Choroid plexus epithelial cell (primary cell): ENCODE results near the gene CTPS2.

Source experiments
- DNase-seq: peaks from one replicate; pipeline ENCODE4 v3.0.0-alpha.2; 2010; ENCODE audit warnings: low read depth
- H3K4me3 ChIP-seq: 2 replicates; pipeline ENCODE4 v1.5.1; 2011; ENCODE audit warnings: low read depth, mild to moderate bottlenecking, control low read depth, low read length, moderate library complexity
- CTCF ChIP-seq: conservative IDR thresholded peaks from 2 replicates; pipeline ENCODE4 v1.5.1; 2011; ENCODE audit warnings: low read depth, mild to moderate bottlenecking, control low read depth, inconsistent platforms, low read length, moderate library complexity

CTPS2 gene

GRCh38 chrX:16711219-16711811, 1.2 kb downstream of the CTPS2 start:
- TF ChIP-seq CTCF: no peak
- peak overlapping the region; percentile 70 for H3K4me3 ChIP-seq
- no peak for DNase-seq

DNA sequence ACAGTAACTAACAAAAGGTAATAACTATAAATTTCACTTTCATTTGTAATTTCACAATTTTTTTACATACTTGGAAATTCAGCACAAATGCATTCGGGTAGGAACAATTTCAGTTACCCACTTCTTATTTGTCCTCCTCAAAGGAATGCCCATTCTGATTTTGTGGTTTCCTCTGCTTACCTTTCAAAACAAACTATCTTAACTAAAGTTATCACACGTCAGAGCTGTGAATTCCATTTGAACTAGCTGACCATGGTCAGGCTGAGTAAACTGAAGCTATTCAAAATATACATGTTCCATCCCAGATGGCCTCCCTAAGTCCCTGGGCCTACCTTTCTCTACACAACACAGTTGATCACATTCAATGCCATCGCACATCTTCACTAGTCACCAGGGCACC, 4.5 kb downstream of the CTPS2 start:
- no peak for TF ChIP-seq CTCF
- peak; percentile 41 for DNase-seq
- H3K4me3 ChIP-seq: no peak overlapping the region

DNA sequence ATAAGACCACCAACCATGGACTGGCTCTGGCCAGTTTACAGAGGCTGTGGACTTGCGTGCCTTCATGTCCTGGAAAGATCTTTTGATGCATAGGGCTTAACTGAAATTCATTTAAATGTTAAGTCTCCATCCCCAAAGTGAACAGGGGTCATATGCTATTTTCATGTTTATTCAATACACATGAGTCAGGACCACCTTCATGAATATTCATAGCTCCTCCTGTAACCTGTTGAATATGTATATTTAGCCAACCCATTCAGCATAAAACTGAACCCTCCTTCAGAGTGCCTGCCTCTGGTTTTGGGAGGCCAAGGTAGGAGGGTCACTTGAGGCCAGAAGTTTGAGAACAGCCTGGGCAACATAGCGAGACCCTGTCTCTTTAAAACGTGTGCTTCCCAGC, 7.1 kb downstream of the CTPS2 start:
- DNase-seq: no peak
- H3K4me3 ChIP-seq: no peak overlapping the region
- TF ChIP-seq CTCF: no peak

- TF ChIP-seq CTCF: no peak
- no peak overlapping the region for H3K4me3 ChIP-seq
- no peak for DNase-seq
Measured at GRCh38 chrX:16702700-16703599, 9.5 kb downstream of the CTPS2 start.

DNA sequence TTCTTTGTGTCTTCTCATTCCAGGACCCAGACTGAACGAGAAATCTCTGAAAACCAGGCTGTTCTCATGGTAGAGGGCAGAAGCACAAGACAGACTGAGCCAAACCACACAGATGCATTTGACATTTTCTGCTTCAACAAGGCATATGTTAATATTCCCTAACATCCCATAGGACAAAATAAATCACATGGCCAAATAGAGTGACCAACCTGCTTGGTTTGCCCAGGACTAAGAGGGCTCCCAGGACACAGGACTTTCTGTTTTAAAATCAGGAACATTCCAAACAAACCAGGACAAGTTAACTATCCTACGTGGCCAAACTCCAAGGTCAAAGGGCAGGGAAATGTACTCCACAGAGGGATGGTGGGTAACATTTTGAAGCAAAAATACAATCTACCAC, 11.7 kb downstream of the CTPS2 start:
- no peak for DNase-seq
- TF ChIP-seq CTCF: no peak
- H3K4me3 ChIP-seq: no peak overlapping the region

GRCh38 chrX:16699389-16699788, 13.1 kb downstream of the CTPS2 start:
- no peak for DNase-seq
- H3K4me3 ChIP-seq: no peak overlapping the region
- TF ChIP-seq CTCF: no peak
